HG03066 (cell line): ENCODE results near the gene ANKFN1.

ENCODE experiments used
- ATAC-seq: cut with Tn5 transposase; IDR thresholded peaks from one replicate; pipeline ENCODE4 v1.9.1; 2021; ENCODE audit warnings: low read depth; ENCODE audit not compliant: unreplicated experiment

Gene ANKFN1

DNA sequence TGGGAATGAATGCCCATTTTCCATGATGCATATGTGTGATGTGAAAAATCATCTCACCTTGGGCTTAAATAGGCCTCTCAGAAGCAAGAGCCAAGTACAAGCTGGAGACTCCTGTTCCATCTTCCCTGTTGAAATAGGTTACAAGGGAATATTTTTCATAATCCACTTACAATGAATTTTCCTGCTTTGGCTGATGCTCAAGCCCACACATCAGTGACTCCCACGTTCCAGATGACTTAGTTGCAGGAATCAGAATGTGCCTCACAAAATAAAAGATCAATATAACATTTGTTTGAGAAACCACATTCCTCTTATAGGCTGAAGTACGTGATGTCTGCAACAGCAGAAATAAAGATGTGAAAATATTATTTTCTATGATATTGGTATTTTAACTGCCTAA lies 24.1 kb downstream of the ANKFN1 start:
- no peak for ATAC-seq

DNA sequence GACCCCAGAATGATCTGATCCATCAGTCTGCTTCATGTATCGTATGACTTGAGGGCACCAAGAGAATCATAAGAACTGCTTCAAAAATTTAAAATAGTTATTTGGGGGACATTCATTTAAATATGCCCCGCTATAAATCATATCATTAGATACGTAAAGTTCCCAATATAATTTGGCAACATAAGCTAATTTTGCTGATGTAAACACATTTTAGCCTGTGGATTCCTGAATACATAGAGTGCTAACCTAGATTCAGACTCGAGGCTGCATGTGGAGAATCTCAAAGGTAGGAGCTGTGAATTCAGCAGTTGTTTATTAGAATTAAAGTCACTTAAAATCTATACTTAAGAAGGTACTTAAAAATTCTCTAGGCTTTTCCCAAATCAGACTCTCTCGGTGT lies 24.9 kb downstream of the ANKFN1 start:
- no peak for ATAC-seq

DNA sequence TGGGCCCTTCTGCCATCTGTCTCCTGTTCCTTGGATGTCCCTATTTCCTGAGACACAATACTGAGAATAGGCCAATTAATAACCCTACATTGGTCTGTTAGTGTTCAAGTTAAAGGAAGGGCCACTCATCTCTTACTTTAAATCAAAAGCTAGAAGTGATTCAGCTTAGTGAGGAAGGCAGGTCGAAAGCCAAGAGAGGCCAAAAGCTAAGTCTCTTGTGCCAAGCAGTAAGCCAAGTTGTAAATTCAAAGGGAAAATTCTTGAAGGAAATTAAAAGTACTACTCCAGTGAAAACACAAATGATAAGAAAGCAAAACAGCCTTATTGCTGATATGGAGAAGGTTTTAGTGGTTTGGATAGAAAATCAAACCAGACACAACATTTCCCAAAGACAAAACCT lies 28.8 kb downstream of the ANKFN1 start:
- ATAC-seq = no peak

DNA sequence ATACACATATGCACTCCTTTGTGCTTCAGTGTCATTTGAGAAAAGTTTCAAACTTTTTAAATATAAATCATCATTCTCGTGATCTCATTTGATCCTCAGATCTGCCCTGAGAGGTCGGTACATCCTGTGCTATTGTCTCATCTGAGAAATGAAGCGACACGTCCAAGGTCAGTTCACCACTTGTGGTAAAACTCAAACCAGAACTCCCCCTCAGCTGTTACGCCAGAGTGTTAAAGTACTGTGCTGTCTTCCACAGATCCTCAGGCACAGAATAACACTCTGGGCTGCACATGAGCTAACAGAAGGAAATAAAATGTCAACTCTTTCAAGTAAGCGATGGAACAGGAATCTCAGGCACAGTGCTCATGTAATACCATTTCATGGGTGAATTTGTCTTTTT lies 31.4 kb downstream of the ANKFN1 start:
- no peak for ATAC-seq

DNA sequence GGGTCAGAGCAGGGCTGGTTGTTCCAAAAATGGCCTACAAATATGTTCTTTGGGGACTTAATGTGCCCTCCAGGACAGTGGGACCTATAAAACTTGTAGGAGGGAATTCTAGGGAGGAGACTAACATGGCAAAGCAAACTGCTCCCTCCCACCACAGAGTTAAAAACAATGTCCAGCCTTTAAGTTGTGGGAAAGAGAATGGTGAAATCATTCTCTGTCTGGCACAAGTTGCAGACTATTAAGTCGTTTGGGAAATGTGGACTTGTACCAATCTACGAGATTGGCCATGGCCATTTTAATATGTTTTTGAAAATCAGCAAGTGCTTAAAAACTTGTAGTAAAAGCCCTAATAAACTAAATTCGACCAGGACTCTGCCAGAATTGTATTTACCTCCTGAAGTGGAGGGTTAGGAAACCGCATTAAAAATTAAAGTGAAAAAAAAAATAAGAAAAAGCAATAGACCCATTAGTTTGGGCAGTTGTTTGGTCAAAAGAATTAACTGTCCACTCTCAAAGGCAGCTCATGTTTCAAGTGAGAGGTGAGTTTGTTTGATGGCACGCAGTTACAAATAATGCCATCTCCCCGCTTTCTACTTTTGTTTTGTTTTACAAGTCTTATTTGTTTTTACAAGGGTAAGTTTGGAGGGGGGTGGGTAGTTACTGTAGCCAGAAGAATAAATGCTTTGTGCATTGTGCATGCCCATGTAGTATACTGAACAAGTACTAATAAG lies 32.4 kb downstream of the ANKFN1 start:
- no peak for ATAC-seq

DNA sequence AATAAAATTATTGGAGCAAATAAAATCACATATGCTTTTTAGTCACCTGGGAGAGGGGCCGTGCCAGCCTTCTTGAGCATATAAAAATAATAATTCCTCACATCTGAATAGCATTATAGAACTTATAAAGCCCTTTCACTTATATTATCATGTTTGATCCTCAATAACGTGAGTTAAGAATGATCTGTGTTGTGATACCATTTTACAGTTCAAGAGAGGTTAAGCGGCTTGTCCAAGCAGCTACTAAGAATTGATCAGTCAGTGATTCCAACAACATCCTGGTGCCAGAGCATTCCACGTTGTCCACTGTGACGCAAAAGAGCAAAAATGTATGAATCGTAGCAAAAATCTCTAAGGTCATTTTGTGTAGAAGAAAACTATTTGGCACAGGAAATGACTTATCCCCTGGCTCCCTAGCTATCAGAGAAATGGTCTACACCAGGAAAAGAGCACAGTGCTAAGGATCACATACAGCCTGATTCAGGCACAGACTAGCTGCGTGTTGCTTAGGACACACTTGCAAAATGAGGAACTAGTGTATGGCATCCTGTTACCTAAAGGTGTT lies 33.0 kb downstream of the ANKFN1 start:
- no peak for ATAC-seq

DNA sequence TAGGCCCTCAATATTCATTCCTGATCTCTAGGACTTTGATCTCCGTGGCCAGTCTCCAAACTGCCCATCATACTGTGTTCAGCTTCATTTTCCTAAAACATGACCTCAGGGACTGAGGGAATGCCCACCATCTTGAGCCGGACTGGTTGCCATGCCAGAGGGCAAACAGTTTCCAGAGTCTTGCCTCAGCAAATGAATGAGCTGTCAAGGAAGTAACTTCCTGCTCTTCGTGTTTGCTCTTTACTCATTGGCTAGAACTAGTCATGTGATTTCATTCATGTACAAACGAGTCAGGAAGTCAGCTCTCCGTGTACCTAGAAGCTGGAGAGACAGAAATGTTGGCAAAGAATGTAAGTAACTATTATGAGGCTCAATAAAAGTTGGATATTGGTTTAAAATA lies 50.2 kb downstream of the ANKFN1 start:
- no peak for ATAC-seq

DNA sequence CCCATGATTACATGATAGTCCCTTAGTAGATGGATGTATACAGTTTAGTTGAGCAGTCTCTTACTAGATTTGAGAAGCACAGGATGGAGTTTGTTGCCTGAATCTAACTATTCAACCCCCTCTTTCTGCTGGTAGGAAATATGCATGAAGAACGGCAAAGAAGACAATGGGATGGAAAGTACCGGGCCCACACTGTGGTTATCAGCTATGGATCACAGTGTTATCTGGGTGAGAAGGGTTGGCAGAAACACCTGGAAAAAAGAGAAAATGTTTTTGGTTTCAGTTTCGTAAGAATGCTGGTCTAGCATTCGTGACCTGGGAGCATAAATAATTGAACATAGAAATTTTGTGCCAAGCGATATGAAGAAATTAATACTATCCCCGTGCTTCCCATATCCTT lies 53.1 kb downstream of the ANKFN1 start:
- ATAC-seq = no peak

DNA sequence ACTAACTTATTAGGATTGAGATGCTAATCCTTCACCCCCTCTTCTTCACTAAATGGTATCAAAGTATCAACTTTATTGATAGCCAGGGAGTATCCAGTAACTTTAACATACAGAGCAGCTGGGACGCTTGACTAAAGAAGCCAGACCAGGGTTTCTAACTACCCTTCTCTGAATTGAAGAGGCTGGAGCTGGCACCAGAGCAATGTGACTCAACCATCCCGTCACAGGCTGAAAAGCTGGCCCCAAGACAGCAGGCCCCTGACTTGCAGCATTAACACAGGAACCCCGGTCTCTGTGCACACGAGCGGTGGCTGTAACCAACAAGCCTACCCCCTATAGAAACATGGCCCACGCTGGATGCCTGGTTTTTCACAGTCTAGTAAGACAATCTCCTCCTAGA lies 59.8 kb downstream of the ANKFN1 start:
- ATAC-seq = no peak

DNA sequence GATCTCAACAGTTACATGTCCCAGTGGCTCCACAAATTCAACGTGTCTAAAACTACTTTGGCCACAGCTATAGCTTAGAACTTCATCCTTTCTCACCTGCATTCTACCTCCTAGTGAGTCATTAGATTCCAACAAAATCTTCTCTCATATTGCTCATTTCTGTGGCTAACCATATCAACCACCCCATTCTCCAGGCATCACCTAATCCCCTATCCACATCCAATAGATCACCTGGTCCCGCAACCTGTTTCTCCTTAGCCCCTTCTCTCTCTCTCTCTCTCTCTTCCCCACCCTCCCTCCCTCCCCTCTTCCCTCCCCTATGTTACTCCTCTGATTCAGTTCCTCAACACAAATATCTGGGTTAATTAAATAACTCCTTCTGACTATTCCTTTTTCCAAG lies 64.6 kb downstream of the ANKFN1 start:
- ATAC-seq = no peak

DNA sequence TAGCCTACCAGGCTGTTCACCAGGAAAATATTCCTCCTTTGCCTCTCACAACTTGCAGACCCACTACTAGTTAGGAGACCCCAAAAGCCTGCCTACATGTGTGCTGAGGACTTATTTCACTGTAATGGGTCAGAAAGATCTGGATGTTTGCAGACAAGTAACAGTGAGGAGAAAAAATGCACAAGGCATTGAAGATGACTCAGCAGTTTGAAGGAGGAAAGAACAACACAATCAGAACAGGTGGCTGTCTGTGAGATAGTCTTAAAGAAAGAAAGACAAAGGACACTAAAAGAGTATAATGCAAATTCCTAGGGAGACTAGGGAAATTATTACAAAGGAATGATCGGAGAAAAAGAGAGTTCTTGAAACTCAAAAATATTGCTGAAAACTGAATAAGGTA lies 69.0 kb downstream of the ANKFN1 start:
- no peak for ATAC-seq

DNA sequence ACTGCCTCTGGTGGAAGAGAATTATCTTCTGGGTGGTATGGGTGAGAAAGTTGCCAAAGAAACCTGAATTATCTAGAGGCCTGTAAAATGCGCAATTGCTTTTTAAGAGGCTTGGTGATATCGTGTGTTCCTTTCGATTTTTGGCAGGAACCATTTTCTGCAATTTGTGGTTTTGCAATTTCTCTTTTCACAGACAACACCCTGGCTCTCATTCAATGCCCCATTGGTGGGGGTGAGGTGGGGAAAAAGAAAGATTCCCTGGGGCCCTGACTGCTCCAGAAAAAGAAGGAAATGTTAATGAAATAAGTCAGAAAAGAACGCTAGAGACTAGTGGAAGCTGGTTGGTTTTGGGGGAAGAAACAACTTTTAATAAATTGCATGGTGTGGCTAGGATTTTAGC lies 77.4 kb downstream of the ANKFN1 start:
- no peak for ATAC-seq

DNA sequence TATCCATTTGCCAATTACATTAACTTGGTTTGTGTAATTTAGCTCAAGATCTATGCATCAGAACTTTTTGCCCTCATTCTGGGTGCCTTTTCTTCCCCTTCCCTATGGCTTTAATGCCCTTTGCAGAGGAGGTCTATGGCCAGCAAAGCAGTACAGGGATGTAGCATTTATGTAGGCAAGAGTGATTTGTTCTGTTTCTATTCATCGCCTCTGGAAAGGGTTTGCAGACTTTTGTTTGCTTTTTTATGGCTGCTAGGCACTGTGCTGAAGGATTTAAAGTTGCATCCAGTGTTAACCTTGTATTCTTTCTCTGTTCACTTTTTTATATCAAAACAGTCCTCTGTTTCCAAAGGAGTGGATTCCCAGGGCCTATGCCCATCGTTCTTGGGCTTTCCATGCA lies 78.0 kb downstream of the ANKFN1 start:
- ATAC-seq = no peak

DNA sequence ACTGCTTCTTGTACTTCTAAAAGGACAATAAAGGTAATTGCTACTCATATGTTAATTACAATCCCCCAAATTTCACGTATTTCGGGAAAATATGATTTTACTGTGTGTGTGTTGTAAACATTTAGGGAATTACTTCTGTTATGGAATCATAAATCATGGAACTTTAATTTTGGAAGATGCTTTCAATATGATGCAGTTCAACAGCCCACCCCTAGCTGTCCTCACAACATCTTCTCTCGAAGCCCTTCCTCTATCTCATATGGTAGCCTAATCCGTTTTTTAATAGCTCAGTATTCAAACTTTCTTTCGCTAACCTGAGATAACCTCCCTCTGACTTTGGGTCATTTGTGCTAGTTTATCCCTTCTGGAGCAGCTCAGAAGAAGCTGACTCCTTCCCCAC lies 78.4 kb downstream of the ANKFN1 start:
- no peak for ATAC-seq

DNA sequence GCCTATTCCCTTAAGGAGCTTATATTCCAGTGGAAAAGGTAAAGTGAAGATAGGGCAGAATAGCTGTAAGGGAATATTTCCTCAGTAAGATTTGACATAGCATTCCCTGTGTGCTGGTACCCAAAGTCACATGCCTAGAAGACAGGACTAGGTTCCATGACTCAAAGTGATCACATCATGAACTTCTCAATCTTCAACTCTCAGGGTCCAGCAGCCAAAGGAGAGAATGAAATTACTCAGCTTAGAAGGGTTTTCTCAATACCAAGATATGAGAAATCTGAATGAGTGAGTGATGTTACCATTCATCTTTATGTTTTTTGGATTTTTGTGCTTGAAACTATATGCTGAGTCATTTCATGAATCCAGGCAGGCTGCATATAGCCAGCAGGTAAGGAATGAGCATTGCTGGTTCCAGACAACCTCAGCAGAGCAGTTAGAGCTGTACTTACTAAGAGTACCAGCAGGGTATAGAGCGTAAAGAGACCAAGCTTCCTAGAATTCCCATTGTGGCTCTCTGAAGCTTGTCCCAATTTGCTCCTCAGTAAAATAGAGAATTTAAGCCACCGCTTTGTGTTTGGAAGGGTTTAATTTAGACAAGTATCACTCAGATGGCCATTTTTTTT lies 91.1 kb downstream of the ANKFN1 start:
- no peak for ATAC-seq

DNA sequence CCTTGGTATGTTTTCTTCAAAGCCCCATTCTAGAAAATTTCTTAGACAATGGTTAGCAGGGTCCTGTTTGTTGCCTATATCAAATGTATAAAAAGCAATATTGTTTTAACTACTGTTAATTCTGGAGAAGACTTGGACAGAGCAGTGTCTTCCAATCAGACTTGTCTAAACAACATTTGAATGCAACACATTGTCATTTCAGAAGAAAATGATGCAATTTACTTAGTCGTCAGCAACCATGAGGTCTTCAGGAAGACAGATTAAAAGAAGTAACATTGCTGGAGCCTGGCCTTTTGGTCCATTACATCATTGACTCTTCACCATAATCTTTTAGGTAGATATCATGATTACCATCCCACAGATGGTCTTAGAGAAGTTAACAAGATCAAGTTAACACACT lies 94.5 kb downstream of the ANKFN1 start:
- ATAC-seq = no peak

DNA sequence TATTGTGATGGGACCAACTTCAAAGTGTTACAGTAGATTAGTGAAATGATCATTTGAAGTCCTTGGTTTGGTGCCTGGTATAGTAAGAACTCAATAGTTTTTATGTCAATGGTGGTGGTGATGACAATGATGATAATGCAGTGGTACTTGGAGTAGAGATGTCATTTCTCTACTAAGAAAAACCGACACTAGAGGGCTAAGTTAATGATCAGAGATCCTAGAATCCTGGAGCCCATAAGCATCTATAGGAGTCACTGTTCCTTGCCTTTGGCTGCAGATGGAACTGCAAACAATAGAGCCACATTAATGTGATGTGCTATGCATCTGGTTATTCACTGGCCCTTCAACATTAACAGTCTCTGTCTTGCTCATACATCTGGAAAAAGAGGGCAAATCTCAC lies 103.8 kb downstream of the ANKFN1 start:
- no peak for ATAC-seq

DNA sequence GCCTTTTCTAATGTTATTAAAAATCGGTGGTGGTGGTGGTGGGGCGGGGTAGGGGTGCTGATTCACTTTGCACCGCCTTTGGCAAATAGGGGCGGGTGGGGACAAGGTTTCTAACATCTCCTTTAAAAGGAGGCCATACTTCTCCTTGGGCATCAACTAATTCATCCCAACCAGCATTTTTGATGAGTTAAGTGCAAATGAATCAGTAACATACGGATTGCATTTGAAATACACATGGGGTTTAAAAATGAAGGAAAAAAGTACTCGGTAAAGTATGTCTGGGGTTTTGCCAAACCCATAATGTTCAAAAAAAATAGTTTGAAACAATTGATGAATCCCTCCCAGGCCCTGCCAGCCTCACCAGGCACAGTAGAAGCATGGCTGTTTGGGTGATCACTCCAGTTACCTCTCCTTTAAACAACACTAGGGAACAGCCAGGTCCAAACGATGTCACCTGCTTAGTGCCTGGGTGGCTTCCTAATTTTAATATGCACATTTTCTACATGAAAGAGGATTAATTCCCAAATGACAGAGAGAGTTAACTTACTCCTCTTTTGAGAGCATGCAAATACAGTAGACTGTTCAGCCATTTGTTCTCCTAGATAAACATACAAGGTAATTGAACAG lies 107.2 kb downstream of the ANKFN1 start:
- ATAC-seq = no peak

DNA sequence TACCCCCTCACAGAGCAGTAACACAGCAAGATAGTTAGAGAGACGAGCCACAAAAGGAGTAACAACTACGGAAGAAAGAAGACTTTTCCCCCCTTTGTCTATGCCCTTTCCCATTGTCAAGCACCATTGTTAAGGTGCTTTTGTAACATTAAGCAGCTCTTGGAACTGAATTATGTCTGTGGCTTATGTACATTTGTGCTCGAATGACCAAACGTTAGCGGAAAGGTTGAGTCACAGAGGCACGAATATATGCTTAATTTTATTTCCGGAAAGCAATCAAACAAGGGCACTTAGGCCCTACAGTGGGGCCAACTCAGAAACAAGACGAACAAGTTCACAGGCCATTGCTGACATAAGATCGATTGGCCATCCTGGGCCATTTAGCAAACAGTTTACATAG lies 109.5 kb downstream of the ANKFN1 start:
- no peak for ATAC-seq

DNA sequence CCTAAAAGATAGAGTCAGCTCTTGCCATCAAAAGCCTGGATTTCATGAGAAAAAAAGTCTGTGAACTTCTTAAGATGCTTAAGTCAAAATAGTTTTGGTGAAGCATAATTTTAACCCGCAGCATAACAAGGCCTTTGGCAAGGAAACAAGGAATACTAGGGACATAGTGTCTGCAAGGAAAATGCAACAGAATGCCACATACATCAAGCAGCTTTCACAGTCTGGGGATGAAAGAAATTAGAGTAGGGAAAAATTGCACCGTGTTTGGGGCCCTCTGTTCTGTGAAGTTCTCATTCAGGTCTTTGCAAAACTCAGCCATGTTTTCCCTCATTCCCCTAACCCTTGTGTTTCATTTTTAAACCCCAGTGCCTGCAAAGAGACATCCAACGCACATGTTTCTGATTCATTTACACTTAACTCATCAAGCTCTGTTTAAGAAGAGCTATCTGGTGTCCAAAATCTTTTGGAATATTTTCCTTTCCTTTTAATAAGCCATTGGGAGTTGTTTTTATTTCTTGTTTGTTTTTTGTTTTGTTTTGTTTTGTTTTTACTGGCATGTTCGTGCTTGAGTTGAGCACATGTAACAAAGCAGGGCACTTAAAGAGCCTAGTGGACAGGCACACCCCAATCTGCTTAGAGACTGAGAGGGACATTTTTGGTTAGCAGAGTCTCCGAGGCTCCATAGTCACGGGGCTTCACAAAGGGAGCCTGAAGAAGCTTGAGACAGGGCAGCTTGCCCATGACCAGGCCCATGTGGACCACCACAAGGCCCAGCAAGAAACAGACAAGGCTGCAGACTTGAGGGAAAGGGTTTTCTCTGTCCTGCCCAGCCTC lies 116.5 kb downstream of the ANKFN1 start:
- no peak for ATAC-seq

DNA sequence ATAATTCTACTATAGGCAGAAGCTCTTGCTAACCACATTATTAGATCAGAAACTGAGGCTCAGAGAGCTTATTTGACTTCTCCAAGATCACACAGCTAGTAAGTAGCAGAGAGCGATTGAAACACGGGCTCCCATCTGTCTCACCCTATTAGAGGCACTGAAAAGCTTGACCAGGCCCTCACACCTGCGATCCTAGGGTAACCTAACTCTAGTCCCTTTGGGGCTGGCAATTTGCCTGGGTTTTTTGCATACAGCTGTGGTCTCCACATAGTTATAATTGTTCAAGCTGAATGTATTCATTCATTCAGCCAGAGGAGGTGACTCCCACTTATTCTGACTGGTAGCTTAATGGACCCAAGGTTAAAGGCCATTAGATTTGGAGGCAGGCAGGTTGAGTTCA lies 121.2 kb downstream of the ANKFN1 start:
- no peak for ATAC-seq
